ENCODE data around the gene COX7B.

- no peak for TF ChIP-seq POLR2A (IDR thresholded peaks at IDR 0.05)
- TF ChIP-seq, protein P1, sequence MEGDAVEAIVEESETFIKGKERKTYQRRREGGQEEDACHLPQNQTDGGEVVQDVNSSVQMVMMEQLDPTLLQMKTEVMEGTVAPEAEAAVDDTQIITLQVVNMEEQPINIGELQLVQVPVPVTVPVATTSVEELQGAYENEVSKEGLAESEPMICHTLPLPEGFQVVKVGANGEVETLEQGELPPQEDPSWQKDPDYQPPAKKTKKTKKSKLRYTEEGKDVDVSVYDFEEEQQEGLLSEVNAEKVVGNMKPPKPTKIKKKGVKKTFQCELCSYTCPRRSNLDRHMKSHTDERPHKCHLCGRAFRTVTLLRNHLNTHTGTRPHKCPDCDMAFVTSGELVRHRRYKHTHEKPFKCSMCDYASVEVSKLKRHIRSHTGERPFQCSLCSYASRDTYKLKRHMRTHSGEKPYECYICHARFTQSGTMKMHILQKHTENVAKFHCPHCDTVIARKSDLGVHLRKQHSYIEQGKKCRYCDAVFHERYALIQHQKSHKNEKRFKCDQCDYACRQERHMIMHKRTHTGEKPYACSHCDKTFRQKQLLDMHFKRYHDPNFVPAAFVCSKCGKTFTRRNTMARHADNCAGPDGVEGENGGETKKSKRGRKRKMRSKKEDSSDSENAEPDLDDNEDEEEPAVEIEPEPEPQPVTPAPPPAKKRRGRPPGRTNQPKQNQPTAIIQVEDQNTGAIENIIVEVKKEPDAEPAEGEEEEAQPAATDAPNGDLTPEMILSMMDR (IDR thresholded peaks at IDR 0.05) = no peak
These were observed 23.9 kb upstream of the COX7B start for GRCh38 chrX:77875372-77875771.

Measured in body of pancreas (tissue), 4 donors.